ENCODE measurements around the gene PTPN23.
A peak's percentile ranks its signal among the peaks of the same experiment; 100 is the strongest.
"Not testable (repeated sequence)": the region's sequence is repeated elsewhere in the genome, so short reads cannot be mapped to it uniquely, and the experiment has no call there.

The PTPN23 gene, protein sequence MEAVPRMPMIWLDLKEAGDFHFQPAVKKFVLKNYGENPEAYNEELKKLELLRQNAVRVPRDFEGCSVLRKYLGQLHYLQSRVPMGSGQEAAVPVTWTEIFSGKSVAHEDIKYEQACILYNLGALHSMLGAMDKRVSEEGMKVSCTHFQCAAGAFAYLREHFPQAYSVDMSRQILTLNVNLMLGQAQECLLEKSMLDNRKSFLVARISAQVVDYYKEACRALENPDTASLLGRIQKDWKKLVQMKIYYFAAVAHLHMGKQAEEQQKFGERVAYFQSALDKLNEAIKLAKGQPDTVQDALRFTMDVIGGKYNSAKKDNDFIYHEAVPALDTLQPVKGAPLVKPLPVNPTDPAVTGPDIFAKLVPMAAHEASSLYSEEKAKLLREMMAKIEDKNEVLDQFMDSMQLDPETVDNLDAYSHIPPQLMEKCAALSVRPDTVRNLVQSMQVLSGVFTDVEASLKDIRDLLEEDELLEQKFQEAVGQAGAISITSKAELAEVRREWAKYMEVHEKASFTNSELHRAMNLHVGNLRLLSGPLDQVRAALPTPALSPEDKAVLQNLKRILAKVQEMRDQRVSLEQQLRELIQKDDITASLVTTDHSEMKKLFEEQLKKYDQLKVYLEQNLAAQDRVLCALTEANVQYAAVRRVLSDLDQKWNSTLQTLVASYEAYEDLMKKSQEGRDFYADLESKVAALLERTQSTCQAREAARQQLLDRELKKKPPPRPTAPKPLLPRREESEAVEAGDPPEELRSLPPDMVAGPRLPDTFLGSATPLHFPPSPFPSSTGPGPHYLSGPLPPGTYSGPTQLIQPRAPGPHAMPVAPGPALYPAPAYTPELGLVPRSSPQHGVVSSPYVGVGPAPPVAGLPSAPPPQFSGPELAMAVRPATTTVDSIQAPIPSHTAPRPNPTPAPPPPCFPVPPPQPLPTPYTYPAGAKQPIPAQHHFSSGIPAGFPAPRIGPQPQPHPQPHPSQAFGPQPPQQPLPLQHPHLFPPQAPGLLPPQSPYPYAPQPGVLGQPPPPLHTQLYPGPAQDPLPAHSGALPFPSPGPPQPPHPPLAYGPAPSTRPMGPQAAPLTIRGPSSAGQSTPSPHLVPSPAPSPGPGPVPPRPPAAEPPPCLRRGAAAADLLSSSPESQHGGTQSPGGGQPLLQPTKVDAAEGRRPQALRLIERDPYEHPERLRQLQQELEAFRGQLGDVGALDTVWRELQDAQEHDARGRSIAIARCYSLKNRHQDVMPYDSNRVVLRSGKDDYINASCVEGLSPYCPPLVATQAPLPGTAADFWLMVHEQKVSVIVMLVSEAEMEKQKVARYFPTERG (N-terminal part only)

DNA sequence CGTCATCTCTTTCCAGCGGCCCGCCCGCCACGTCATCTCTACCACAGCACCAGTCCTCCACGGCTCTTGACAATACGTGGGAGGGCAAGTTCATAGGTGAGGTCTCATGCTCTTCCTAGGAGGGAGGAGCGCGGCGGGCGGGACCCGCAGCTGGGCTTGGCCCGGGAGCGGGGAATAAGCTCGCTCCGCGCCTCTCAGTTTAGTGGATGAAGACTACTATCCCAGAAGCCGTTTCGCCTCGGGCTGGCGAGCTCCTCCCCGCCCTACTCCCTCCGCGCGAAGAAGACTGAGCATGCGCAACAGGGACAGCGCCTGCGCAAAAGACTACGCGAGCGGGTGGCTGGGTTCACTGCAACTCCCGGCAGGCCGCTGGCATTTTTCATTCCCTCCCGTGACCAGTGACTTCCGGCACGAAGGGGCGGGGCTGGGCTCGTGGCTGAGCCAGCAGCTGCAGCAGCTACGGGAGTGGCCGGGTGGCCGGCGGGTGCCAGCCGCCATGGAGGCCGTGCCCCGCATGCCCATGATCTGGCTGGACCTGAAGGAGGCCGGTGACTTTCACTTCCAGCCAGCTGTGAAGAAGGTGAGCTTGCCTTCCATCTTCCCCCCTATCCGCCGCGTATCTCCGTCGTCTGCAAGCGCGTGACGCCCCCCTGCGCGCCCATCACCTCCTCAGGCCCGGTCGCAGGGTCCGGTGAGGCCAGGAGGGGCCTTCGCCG lies at the start of gene PTPN23:
Gene PTPN23, plus strand, starts transcription at position 421 of the 716 bp plus-strand sequence. Its CDS starts 76 bp downstream, at position 497.
- DNase-seq = peak; percentile 99

DNA sequence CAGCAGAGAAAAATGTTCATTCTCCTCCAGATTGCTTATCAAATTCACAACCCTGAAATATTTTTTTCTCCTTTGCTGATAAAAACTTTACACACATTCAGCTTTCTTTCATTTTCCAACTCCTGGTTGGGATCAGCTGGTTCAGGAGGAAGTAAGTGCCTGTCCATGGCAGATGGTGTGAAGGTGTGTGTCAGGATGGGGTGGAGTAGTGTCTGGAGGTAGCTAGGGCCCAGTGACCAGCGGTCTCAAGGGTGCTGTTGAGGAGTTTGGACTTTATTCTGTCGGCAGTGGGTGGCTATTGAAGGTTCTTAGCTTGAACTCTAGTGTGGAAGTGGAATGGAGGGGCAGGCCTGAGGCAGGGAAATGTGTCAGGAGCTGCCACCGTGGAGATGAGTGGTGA lies 46.9 kb upstream of the PTPN23 start:
- DNase-seq = no peak

DNA sequence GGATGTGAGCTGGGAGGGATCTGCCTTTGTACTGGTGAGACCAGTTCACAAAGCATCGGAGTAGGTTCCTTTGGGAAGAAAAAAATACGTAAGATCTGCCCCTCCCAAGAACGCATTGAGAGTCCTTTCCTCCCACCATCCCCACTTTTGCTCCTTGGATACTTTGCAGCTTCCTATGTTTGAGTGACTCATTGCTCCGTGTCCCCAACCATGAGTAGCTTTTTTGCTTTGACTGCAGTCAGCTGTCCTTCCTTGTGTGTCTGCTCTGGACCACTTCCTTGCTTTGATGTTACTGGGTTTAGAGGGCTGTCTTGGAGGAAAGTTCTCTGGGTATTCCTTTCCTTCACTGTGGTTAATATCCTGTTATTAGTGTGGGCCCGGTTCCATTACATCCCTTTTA lies 43.2 kb upstream of the PTPN23 start:
- no peak for DNase-seq

DNA sequence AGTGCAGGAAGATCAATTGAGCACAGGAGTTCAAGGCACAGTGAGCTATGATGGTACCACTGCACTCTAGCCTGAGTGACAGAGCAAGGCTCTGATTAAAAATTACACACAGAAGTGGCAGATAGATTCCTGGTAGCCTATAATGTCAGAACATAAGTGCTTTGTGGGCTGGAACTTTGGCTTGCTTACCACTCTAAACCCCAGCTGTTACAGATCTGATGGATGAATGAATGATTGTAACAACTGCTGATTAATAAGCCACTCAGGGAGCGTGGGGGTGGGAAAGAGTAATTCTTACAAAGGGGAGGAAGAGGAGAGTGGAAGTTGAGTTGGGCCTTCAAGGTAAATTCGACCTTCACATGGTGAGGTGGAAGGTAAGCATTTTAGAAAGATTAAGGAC lies 40.9 kb upstream of the PTPN23 start:
- no peak for DNase-seq

DNA sequence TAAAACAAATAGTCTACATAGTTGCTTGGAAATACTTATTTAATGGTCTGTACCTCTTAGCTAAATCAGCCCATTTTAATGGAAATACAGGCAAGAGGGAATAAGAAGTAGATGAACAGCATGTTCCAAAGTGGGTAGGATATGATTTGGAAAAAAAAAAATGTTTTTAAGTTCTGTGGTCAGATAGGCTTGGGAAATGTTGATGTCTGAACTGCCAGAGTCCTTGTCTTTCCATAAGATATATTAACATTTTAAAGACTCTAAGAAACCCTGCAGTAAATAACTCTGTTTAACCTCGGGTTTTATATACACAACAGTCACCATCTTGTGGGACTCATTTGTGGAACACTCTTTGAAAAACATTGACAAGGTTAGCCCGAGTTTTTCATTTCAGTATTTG lies 40.0 kb upstream of the PTPN23 start:
- no peak for DNase-seq

DNA sequence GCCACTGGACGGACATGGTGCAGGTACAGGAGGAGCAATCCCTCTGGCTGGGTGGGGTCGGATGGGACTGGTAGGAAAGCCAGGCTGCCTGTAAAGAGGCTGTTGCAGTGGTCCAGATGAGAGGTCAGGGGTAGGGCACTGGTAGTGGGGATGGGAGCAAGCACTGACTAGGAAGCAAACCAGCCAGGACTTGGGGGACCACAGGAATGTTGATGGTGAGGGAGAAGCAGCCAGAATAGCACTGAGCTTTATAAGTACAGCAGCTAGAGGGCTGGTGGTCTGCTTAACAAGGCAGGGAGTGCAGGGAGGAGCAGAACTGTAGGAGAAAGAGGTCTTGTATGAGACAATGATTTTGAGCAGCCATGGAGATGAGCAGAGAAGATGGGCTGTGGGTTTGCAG lies 38.7 kb upstream of the PTPN23 start:
- no peak for DNase-seq

DNA sequence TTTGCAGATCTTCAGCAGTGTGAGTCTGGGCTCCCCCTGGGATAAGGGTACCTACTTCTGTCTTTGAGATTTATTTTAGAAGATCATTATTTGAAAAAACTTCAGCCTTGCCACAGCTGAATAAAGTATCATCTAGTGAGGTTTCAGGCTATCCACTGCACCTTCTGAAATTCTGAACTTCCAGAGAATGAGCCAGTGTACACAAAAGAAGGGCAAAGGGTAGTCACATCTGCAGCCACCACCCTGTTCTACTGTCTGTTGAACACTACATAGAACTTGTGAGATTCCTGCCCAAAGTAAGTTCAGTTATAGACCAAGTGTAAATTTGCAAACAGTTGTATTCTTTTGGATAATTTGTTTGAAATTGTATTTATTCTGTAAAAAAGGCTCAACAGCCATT lies 38.0 kb upstream of the PTPN23 start:
- DNase-seq = no peak

DNA sequence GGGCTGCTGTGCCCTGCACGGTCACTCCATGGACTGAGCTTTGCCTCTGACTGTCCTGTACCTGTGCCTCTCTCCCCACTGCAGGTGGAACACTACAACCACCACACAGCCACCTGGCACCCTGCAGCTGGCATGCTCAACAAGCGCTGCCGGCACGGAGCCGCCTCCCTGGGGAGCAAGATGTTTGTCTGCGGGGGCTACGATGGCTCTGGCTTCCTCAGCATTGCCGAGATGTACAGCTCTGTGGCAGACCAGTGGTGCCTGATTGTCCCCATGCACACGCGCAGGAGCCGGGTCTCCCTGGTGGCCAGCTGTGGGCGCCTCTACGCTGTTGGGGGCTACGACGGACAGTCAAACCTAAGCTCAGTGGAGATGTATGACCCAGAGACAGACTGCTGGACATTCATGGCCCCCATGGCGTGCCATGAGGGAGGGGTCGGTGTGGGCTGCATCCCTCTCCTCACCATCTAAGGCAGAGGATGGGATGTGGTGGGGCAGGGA lies 37.3 kb upstream of the PTPN23 start:
- no peak for DNase-seq

DNA sequence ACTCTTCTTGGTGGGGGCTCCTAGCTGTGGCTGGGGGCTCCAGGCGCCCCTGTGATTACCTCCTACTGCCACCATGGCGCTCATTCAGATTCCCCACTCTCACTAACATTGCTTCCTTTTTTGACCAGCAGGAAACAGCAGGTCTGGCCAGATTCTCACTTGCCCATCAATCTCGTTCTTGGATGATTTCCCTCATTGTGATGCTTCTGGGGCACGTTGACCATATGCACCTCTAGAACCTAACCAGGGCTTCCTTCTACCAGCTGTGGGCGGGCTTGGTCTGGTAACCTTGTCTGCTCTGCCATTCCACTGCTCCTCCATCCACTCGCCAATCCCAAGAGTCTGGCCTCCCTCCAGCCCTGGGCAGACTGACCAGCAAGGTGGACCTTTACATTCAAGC lies 35.9 kb upstream of the PTPN23 start:
- no peak for DNase-seq

DNA sequence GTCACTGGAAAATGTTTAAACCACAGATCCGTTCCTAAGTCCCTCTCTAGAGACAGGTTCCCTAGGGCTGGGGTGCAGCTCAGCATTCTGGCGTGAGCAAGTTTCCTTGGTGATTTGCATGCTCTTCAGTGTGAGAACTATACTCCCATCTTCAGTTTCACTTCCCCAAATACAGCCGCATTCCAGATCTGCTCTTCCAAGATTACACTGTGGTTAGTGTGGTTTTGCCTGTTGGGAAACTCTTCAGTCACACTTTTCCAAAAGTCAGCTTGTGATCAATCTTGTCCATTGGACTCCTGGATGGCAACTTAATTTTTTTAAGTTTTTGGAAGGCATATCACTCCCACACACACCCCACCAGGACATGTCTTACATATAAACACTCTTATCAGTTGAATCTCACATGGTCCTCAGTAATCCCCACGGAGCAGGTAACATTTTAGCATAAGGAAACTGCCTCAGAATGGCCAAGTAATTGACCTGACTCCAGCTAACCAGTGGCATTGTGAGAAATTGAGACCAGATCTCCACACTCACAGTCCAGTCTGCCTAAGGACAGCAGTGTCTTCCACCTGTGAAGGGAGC lies 33.5 kb upstream of the PTPN23 start:
- no peak for DNase-seq

DNA sequence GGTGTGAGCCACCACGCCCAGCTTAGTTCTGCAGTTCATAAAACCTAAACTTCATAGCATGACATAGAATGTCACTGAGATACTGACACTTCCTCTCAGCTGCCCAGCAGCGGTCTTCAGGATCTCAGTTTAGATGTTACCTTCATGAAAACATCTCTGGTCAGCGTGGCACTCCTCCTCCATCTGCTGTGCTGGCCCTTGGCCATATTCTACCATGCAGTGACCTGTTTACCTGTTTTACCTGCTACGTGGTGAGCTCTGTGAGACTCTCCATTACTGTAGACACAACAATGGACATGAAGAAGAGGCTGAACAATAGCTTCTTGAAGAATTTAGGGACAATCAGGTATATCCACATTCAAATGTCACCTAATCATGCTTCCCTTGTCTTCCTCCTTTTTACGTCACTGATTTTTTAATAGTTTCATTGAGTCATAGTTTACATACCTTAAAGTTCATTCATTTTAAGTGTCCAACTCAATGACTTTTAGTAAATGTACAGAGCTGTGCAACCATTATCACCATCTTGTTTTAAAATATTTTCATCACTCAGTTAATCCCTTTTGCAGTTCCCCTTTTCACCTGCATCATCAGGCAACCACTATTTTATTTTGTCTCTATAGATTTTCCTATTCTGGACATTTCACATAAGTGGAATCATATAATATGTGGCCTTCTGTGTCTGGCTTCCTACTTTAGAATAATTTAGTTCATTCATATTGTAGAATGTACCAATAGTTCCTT lies 32.2 kb upstream of the PTPN23 start:
- DNase-seq = no peak

DNA sequence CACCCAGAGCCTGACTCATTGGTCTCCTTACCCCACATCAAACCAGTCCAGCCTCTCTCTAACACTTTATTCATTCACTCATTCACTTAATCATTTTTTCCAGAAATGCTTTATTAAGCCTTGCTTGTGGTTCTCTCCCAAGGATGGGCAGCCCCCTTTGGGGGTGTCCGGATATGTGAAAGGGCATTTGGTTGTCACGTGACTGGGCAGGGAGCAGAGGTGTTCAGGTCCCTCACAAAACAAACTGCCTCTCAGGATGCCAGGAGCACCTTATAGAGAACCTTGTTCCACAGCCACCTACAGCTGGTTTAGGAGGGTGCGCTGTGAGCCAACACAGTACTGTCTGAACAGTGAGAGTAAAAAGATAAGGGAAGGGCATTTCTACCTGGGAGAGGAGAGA lies 25.8 kb upstream of the PTPN23 start:
- DNase-seq = no peak

DNA sequence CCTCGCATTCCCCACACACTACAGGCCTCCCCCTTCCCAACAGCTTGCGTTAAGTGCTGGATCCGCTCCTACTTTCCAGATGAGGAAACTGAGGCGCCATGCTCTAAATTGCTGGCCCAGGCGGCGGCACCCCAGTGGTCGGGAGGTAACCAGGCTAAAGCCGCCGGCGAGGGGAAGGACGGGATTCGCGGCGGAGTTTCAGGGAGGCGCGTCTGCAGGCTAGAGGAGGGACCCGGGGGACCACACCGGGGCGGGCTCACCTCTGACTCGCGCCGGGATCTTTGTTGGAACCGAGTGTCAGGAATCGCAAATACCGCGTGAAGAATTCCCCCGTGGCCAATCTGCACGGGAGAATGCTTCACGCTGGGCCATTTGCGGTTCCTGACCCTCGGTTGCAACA lies 24.6 kb upstream of the PTPN23 start:
- DNase-seq = no peak

DNA sequence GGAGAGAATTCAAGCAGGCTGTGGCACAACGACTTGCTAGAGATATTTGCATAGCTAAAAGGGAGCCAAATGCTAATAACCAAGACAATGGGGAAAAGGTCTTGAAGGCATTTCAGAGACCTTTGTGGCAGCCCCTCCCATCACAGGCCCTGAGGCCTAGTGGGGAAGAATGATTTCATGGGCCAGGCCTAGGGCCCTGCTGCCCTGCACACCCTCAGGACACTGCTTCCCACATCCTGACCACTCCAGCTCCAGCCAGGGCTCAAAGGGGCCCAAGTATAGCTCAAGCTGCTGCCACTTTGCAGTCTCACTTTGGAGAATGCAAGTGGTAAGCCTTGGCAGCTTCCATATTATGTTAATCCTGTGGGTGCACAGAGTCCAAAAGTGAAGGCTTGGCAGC lies 21.5 kb upstream of the PTPN23 start:
- DNase-seq = no peak

DNA sequence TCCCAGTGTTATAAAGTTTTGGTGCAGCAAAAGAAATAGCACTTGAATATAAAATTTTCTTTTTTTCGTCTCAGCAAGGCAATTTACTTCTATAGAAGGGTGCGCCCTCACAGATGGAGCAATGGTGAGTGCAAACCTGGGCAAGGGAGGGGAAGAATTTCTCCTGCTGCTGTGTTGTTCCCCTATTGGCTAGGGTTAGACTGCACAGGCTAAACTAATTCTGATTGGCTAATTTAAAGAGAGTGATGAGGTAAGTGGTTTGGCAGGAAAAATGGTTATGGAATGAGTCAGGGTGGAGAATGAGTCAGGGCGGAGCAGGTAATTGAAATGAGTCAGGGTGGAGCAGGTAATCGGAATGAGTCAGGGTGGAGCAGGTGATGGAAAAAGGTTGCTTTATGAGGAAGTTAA lies 20.7 kb upstream of the PTPN23 start:
- peak; percentile 43 for DNase-seq

DNA sequence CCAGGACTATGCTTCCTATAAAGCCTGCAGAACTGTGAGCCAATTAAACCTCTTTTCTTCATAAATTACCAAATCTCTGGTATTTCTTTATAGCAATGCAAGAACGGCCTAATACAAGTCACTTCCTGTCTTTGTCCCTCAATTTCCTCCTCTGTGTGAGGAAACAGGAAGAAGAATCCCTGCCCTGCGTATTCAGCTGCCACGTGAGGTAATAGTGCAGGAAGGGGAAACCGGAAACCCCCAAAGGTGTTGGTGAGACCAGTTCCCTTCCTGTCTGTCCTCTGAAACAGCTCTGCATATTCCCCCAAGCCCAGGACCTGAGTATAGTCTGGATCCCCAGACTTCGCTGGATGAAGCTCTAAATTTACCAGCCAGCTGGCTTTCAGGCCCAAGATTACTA lies 18.1 kb upstream of the PTPN23 start:
- no peak for DNase-seq

DNA sequence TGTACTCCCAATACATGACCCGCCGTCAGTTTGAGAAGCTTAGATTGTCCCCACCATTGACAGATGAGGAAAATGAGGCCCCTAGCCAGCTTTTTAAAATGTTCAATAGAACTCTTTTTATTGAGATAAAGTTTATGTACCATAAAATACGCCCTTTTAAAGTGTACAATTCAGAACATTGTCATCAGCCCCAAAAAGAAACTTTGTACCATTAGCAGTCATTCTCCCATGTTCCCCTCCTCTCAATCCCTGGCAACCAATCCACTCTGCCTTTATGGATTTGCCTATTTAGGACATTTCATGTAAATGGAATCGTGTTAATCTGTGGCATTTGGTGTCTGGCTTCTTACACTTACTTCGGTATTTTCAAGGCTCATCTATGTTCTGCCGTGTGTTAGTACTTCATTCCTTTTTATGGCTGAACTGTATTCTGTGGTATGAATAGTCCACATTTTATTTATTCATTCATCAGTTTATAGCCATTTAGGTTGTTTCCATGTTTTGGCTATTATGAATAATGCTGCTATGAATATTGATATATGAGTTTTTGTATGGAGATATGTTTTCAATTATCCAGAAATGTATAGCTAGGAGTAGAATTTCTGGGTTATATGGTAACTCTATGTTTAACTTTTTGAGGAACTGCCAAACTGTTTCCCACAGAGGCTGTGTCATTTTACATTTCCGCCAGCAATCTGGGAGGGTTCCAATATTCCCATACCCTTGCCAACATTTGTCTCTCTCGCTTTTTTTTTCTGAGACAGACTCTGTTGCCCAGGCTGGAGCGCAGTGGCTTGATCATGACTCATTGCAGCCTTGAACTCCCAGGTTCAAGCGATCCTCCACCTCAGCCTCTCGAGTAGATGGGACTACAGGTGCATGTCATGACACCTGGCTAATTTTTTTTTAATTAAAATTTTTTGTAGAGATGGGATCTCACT lies 15.3 kb upstream of the PTPN23 start:
- DNase-seq = no peak

DNA sequence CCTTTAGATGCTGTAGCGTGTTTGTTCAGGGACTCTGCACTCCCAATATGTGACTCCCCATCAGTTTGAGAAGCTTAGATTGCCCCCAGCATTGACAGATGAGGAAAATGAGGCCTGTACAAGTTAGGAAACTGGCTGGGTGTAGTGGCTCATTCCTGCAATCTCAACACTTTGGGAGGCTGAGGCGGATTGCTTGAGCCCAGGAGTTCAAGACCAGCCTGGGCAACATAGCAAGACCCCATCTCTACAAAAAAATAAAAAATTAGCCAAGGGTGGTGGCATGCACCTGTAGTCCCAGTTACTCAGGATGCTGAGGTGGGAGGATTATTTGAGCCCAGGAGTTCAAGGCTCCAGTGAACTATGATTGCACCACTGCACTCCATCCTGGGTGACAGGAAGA lies 14.0 kb upstream of the PTPN23 start:
- DNase-seq = no peak

DNA sequence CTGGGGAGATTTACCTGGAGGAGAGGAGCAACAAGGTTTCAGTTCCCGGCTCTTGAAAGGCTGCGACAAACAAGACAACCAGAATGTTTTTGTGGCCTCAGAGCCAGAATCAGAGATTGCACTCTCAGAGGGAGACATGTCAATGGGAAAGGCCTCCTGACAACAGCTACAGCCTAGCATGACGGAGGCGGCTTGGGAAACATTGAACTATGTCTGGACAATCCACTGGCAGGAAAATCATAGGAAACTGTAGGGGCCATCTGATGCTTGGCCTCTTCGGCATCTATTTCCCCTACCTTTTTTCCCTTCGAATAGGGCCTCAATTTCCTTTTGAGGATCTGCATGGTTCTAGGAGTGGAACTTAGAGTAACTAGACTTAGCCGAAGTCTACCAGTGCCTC lies 13.2 kb upstream of the PTPN23 start:
- no peak for DNase-seq

DNA sequence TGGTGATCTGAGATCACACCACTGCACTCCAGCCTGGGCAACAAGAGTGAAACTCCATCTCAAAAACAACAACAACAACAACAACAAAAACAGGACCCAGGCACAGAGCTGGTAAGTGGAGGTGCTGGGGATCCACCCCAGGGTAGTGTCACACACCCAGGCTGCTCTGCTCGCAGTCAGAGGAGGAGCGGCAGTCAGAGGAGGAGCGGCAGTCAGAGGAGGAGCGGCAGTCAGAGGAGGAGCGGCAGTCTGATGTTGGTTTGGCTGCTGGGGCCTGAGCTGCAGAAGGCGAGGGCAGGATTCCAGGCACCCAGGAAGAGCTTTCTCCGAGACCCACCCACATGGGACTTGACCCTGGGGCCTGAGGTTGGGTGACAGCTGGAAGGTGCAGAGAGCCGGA lies 10.8 kb upstream of the PTPN23 start:
- not testable (repeated sequence) for DNase-seq
